HL-60 (cell line): Measurements from ENCODE around the gene IMP4.

ENCODE experiments used
- DNase-seq, 2 experiments: peaks; one replicate each; pipeline ENCODE4 v3.0.0-alpha.2; 2010 to 2020; ENCODE audit warnings: low read depth in 1 of 2, low spot score in 1 of 2
- H3K27ac ChIP-seq: fragments of 250-450 bp; sonication (Bioruptor Pico); replicated peaks from 2 replicates; pipeline ENCODE4 v1.5.1; 2020; ENCODE audit warnings: mild to moderate bottlenecking, moderate library complexity
- H3K27me3 ChIP-seq: fragments of 250-450 bp; sonication (Bioruptor Pico); 2 replicates; pipeline ENCODE4 v1.5.1; 2021; ENCODE audit warnings: mild to moderate bottlenecking, moderate library complexity; ENCODE audit not compliant: insufficient read depth, poor library complexity, severe bottlenecking
- H3K4me3 ChIP-seq: replicated peaks from 2 replicates; pipeline ENCODE4 v1.5.1; 2011; ENCODE audit warnings: mild to moderate bottlenecking, control low read depth, low read length; ENCODE audit not compliant: insufficient read depth
- CTCF ChIP-seq: IDR thresholded peaks from one replicate; pipeline ENCODE4 v1.5.1; 2011; ENCODE audit warnings: low read length, control low read depth, inconsistent platforms; ENCODE audit not compliant: insufficient read depth
- GABPA ChIP-seq: IDR thresholded peaks from 2 replicates; pipeline ENCODE4 v1.6.1; 2012; ENCODE audit warnings: low read depth
- POLR2AphosphoS5 ChIP-seq: IDR thresholded peaks from 2 replicates; pipeline ENCODE4 v1.6.1; 2012; ENCODE audit warnings: low read depth
- SPI1 ChIP-seq: IDR thresholded peaks from 2 replicates; pipeline ENCODE4 v1.6.1; 2012; ENCODE audit warnings: low read depth, mild to moderate bottlenecking, borderline replicate concordance
- TF ChIP-seq, protein P1 (sequence below): IDR thresholded peaks from 2 replicates; pipeline ENCODE4 v1.6.1; 2012; ENCODE audit warnings: low read depth; ENCODE audit not compliant: insufficient replicate concordance

The IMP4 gene

DNA sequence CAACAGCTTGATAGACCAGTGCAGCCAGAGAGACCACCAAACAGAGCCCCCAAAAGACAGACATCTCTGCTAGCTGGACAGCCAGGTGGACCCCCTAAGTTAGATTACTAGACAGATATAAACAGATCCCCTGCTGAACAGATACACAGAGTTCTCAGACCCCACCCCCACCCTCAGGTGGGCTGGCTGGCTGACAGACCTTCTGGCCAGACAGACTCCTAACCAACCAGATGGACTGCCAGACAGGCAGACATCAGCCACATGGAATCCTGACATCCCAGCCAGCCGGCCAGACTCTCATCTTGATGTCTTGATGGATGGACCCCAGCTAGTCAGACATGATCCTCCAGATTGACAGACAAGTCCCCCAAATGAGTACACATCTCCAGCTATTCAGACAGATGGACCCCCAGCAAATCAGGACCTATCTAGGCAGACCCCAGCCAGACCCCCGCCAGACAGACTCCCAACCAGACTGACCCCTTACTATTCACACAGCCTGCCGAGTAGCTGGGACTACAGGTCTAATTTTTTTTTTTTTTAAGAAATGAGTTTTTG lies 31.2 kb downstream of the IMP4 start:
- no peak for DNase-seq
- H3K27me3 ChIP-seq, result no peaks in the 10 kb centered on the region
- H3K27ac ChIP-seq, result no peak overlapping the region
- no peak overlapping the region for H3K4me3 ChIP-seq
- TF ChIP-seq, protein P1, sequence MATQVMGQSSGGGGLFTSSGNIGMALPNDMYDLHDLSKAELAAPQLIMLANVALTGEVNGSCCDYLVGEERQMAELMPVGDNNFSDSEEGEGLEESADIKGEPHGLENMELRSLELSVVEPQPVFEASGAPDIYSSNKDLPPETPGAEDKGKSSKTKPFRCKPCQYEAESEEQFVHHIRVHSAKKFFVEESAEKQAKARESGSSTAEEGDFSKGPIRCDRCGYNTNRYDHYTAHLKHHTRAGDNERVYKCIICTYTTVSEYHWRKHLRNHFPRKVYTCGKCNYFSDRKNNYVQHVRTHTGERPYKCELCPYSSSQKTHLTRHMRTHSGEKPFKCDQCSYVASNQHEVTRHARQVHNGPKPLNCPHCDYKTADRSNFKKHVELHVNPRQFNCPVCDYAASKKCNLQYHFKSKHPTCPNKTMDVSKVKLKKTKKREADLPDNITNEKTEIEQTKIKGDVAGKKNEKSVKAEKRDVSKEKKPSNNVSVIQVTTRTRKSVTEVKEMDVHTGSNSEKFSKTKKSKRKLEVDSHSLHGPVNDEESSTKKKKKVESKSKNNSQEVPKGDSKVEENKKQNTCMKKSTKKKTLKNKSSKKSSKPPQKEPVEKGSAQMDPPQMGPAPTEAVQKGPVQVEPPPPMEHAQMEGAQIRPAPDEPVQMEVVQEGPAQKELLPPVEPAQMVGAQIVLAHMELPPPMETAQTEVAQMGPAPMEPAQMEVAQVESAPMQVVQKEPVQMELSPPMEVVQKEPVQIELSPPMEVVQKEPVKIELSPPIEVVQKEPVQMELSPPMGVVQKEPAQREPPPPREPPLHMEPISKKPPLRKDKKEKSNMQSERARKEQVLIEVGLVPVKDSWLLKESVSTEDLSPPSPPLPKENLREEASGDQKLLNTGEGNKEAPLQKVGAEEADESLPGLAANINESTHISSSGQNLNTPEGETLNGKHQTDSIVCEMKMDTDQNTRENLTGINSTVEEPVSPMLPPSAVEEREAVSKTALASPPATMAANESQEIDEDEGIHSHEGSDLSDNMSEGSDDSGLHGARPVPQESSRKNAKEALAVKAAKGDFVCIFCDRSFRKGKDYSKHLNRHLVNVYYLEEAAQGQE, result no peak
- TF ChIP-seq SPI1 (no peak), POLR2AphosphoS5 (no peak), GABPA (no peak), CTCF (no peak)

- H3K27me3 ChIP-seq, result no peaks in the 10 kb centered on the region
- no peak overlapping the region for H3K4me3 ChIP-seq
- H3K27ac ChIP-seq, result no peak overlapping the region
- no peak for TF ChIP-seq POLR2AphosphoS5
- TF ChIP-seq CTCF, result no peak
- TF ChIP-seq, protein P1, result no peak
- DNase-seq, result no peak
Observed at GRCh38 chr2:130374587-130375290, 32.0 kb downstream of the IMP4 start.

- TF ChIP-seq SPI1, result no peak
- no peak for TF ChIP-seq POLR2AphosphoS5
- TF ChIP-seq CTCF, result no peak
- TF ChIP-seq GABPA, result no peak
- TF ChIP-seq, protein P1, result no peak
- no peak overlapping the region for H3K27ac ChIP-seq
- DNase-seq, result no peak
- no peaks in the 10 kb centered on the region for H3K27me3 ChIP-seq
- H3K4me3 ChIP-seq, result no peak overlapping the region
Observed at GRCh38 chr2:130375291-130376266, 32.9 kb downstream of the IMP4 start.
